H1 (cell line): Measurements from ENCODE around the gene CADM1. TPM values are rescaled to one million over a fixed set of nuclear protein-coding genes. Genes with fewer than 3 reads are reported as not detected.

Experiments
- CTCF ChIA-PET: fragments of 300-600 bp; sonication (Branson Sonifier 250); formaldehyde crosslinking; loops from one replicate; lab custom pipeline; 2021; ENCODE audit not compliant: partially characterized antibody; lab: Charles Lee
- POLR2A ChIA-PET: fragments of 300-600 bp; sonication (Branson Sonifier 250); formaldehyde crosslinking; loops from one replicate; lab custom pipeline; 2021; ENCODE audit warnings: inconsistent platforms; ENCODE audit not compliant: partially characterized antibody; lab: Charles Lee
- DNase-seq, 2 experiments: peaks; one replicate each; pipeline versions ENCODE4 v3.0.0 to v3.0.0-alpha.2; 2010 to 2022; ENCODE audit warnings: low spot score in 2 of 2, low read depth in 1 of 2, mixed read lengths in 1 of 2
- FAIRE-seq: peaks from 2 replicates; lab custom pipeline; 2011; peaks lifted over from hg19 to GRCh38; lab: Jason Lieb, UNC
- H2AFZ ChIP-seq: 2 replicates; pipeline ENCODE4 v1.8.1; 2012; ENCODE audit warnings: low read length, inconsistent platforms
- H2AK5ac ChIP-seq: 2 replicates; pipeline ENCODE4 v1.6.1; 2013; ENCODE audit warnings: low read depth, low read length
- H2BK120ac ChIP-seq: replicated peaks from 2 replicates; pipeline ENCODE3; 2013; ENCODE audit warnings: low read depth, low read length, inconsistent platforms
- H2BK12ac ChIP-seq: 2 replicates; pipeline ENCODE4 v1.6.1; 2013; ENCODE audit warnings: low read depth, low read length
- H2BK15ac ChIP-seq: 2 replicates; pipeline ENCODE4 v1.6.1; 2013; ENCODE audit warnings: low read length
- H2BK20ac ChIP-seq: 2 replicates; pipeline ENCODE4 v1.6.1; 2013; ENCODE audit warnings: low read length
- H2BK5ac ChIP-seq: 2 replicates; pipeline ENCODE4 v1.6.1; 2013; ENCODE audit warnings: low read depth, low read length
- H3K14ac ChIP-seq: 2 replicates; pipeline ENCODE4 v1.6.1; 2013; ENCODE audit warnings: inconsistent platforms; ENCODE audit not compliant: insufficient read length
- H3K18ac ChIP-seq: 2 replicates; pipeline ENCODE4 v1.6.1; 2013; ENCODE audit warnings: low read length; ENCODE audit errors: extremely low read depth
- H3K23ac ChIP-seq: 2 replicates; pipeline ENCODE4 v1.6.1; 2013; ENCODE audit warnings: inconsistent platforms; ENCODE audit not compliant: insufficient read length
- H3K23me2 ChIP-seq: 2 replicates; pipeline ENCODE4 v1.6.1; 2013; ENCODE audit warnings: low read depth, low read length
- H3K27ac ChIP-seq: 2 replicates; pipeline ENCODE4 v1.6.1; 2011; ENCODE audit warnings: low read depth, low read length, inconsistent platforms
- H3K27me3 ChIP-seq, 4 experiments: replicated peaks in 1 of 4; 1 replicate in 1 of 4; 2 replicates in 3 of 4; pipeline versions ENCODE4 v1.6.1 to v1.8.1; 2011 to 2013; ENCODE audit warnings: low read length in 3 of 4, mild to moderate bottlenecking in 3 of 4, inconsistent platforms in 2 of 4, mixed read lengths in 2 of 4, moderate library complexity in 1 of 4; ENCODE audit not compliant: control insufficient read depth in 3 of 4, insufficient read depth in 3 of 4; ENCODE audit errors: extremely low read depth in 1 of 4
- H3K36me3 ChIP-seq, 4 experiments: 2 replicates each; pipeline versions ENCODE4 v1.6.1 to v1.8.1; 2011 to 2013; ENCODE audit warnings: mild to moderate bottlenecking in 4 of 4, low read length in 3 of 4, moderate library complexity in 2 of 4, control low read depth in 1 of 4, inconsistent platforms in 1 of 4; ENCODE audit not compliant: insufficient read depth in 4 of 4, control insufficient read depth in 2 of 4
- H3K4ac ChIP-seq: replicated peaks from 2 replicates; pipeline ENCODE3; 2013; ENCODE audit warnings: low read length, low read depth, mixed read lengths, inconsistent platforms; ENCODE audit not compliant: insufficient read length
- H3K4me1 ChIP-seq, 4 experiments: replicated peaks in 1 of 4; 1 replicate in 1 of 4; 2 replicates in 3 of 4; pipeline versions ENCODE4 v1.6.1 to v1.8.1; 2011 to 2013; ENCODE audit warnings: low read length in 3 of 4, inconsistent platforms in 2 of 4, mixed read lengths in 1 of 4; ENCODE audit not compliant: insufficient read depth in 4 of 4, control insufficient read depth in 3 of 4
- H3K4me2 ChIP-seq, 2 experiments: 2 replicates each; pipeline versions ENCODE4 v1.6.1 to v1.8.1; 2011 to 2013; ENCODE audit warnings: low read depth in 2 of 2, low read length in 2 of 2, control low read depth in 1 of 2, inconsistent platforms in 1 of 2, mild to moderate bottlenecking in 1 of 2; ENCODE audit not compliant: insufficient read depth in 1 of 2
- H3K4me3 ChIP-seq, 4 experiments: fragments of 200-600, 300-600 bp in 1 of 4; sonication (generic), shearing (Covaris generic), sonication (Bioruptor Twin) in 1 of 4; 2 replicates each; pipeline versions ENCODE4 v1.5.1 to v1.8.1; 2011 to 2016; ENCODE audit warnings: low read length in 4 of 4, low read depth in 3 of 4, control low read depth in 2 of 4, inconsistent platforms in 2 of 4, mild to moderate bottlenecking in 2 of 4, mixed read lengths in 1 of 4, moderate library complexity in 1 of 4; ENCODE audit not compliant: insufficient read depth in 2 of 4; ENCODE audit errors: extremely low read depth in 1 of 4
- H3K56ac ChIP-seq: replicated peaks from 2 replicates; pipeline ENCODE3; 2013; ENCODE audit warnings: low read depth, mild to moderate bottlenecking, mixed read lengths, low read length, inconsistent platforms; ENCODE audit not compliant: insufficient read length
- H3K79me1 ChIP-seq: 2 replicates; pipeline ENCODE4 v1.6.1; 2013; ENCODE audit warnings: low read depth, low read length, control low read depth
- H3K79me2 ChIP-seq, 2 experiments: 2 replicates each; pipeline versions ENCODE4 v1.6.1 to v1.8.1; 2012 to 2013; ENCODE audit warnings: low read length in 2 of 2, mild to moderate bottlenecking in 2 of 2, inconsistent platforms in 1 of 2; ENCODE audit not compliant: insufficient read depth in 2 of 2, control insufficient read depth in 1 of 2
- H3K9ac ChIP-seq, 4 experiments: replicated peaks in 1 of 4; 1 replicate in 1 of 4; 2 replicates in 3 of 4; pipeline versions ENCODE4 v1.6.1 to v1.8.1; 2011 to 2013; ENCODE audit warnings: low read depth in 3 of 4, low read length in 3 of 4, control low read depth in 2 of 4, mild to moderate bottlenecking in 2 of 4, moderate library complexity in 2 of 4, inconsistent platforms in 1 of 4; ENCODE audit errors: extremely low read depth in 1 of 4
- H3K9me3 ChIP-seq, 2 experiments: 2 replicates each; pipeline versions ENCODE4 v1.6.1 to v1.8.1; 2012 to 2013; ENCODE audit warnings: mild to moderate bottlenecking in 2 of 2, moderate library complexity in 2 of 2, control low read depth in 1 of 2, inconsistent platforms in 1 of 2, low read depth in 1 of 2, low read length in 1 of 2, mixed read lengths in 1 of 2; ENCODE audit not compliant: insufficient read depth in 2 of 2
- H4K20me1 ChIP-seq, 2 experiments: replicated peaks in 1 of 2; 2 replicates each; pipeline versions ENCODE3 to v1.8.1; 2011 to 2013; ENCODE audit warnings: inconsistent platforms in 2 of 2, low read length in 2 of 2, mild to moderate bottlenecking in 1 of 2; ENCODE audit not compliant: insufficient read depth in 2 of 2, control insufficient read depth in 1 of 2
- H4K5ac ChIP-seq: 2 replicates; pipeline ENCODE4 v1.6.1; 2013; ENCODE audit warnings: low read length, low read depth, mixed read lengths, inconsistent platforms; ENCODE audit not compliant: insufficient read length
- H4K8ac ChIP-seq: 2 replicates; pipeline ENCODE4 v1.8.0; 2013; ENCODE audit warnings: mild to moderate bottlenecking, moderate library complexity, low read length, inconsistent platforms; ENCODE audit not compliant: insufficient read depth; ENCODE audit errors: extremely low read depth
- H4K91ac ChIP-seq: replicated peaks from 2 replicates; pipeline ENCODE3; 2013; ENCODE audit warnings: low read length, mixed read lengths, inconsistent platforms; ENCODE audit not compliant: insufficient read length
- HDAC6 ChIP-seq: IDR thresholded peaks from one replicate; pipeline ENCODE4 v1.7.1; 2012; ENCODE audit warnings: low read depth, mild to moderate bottlenecking, inconsistent platforms, low read length, moderate library complexity
- RAD21 ChIP-seq, 2 experiments: IDR thresholded peaks in 1 of 2; conservative IDR thresholded peaks in 1 of 2; 2 replicates each; pipeline ENCODE4 v1.6.1; 2011; ENCODE audit warnings: low read depth in 2 of 2, low read length in 2 of 2, improper control_type of control experiment in 1 of 2, inconsistent platforms in 1 of 2, mild to moderate bottlenecking in 1 of 2, moderate library complexity in 1 of 2
- SIX5 ChIP-seq: IDR thresholded peaks from 2 replicates; pipeline ENCODE4 v1.6.1; 2011; ENCODE audit warnings: mild to moderate bottlenecking, low read depth, low read length
- WGBS, 2 experiments: shearing (Covaris generic) in 1 of 2; methylation state at CpG; one replicate each; pipeline versions ENCODE4 v1.1.6 to v1.1.7; 2013 to 2015; ENCODE audit warnings: low lambda C conversion rate in 2 of 2, mixed read lengths in 2 of 2, inconsistent platforms in 1 of 2, low coverage in 1 of 2, missing lambda C conversion rate in 1 of 2; ENCODE audit not compliant: insufficient replicate concordance in 2 of 2, insufficient coverage in 1 of 2, insufficient read length in 1 of 2; ENCODE audit errors: extremely low coverage in 1 of 2, missing lambda C conversion rate in 1 of 2; 5-methylcytosine and 5-hydroxymethylcytosine counted together
- polyA plus RNA-seq, 7 experiments: library from polyadenylated mRNA; depleted of rRNA in 3 of 7; stranded (reverse) in 5 of 7; unstranded in 2 of 7; fragments of >200 nt in 5 of 7; fragments of 200-250 nt in 2 of 7; gene quantifications; 1 replicate in 5 of 7; 2 replicates in 1 of 7; 4 replicates in 1 of 7; pipeline versions ENCODE4 v1.2.1 to v1.2.3, GENCODE V29; 2011 to 2013; ENCODE audit warnings: missing spikeins in 2 of 7, mixed read lengths in 2 of 7
- total RNA-seq: library from RNA; stranded (reverse); fragmentation: NEBNext Ultra II Directional; extraction: Animal tissue kit (Norgen Biotek cat#: 25700); gene quantifications from 2 replicates; pipeline ENCODE4 v1.2.1, GENCODE V29; 2021
- TF ChIP-seq, protein P1 (sequence below), 3 experiments: IDR thresholded peaks; 1 replicate in 2 of 3; 2 replicates in 1 of 3; pipeline versions ENCODE4 v1.5.1 to v1.6.1; 2011; ENCODE audit warnings: low read length in 3 of 3, mild to moderate bottlenecking in 3 of 3, inconsistent platforms in 2 of 3, low read depth in 1 of 3, moderate library complexity in 1 of 3; ENCODE audit not compliant: insufficient read depth in 1 of 3; ENCODE audit errors: control extremely low read depth in 1 of 3

Gene CADM1
- total and polyA plus RNA-seq, 2 of the 8 experiments (the other 6 are each of a cell fraction or from before 2014, with no cell fraction given), result 8.3 to 25.3 TPM

DNA sequence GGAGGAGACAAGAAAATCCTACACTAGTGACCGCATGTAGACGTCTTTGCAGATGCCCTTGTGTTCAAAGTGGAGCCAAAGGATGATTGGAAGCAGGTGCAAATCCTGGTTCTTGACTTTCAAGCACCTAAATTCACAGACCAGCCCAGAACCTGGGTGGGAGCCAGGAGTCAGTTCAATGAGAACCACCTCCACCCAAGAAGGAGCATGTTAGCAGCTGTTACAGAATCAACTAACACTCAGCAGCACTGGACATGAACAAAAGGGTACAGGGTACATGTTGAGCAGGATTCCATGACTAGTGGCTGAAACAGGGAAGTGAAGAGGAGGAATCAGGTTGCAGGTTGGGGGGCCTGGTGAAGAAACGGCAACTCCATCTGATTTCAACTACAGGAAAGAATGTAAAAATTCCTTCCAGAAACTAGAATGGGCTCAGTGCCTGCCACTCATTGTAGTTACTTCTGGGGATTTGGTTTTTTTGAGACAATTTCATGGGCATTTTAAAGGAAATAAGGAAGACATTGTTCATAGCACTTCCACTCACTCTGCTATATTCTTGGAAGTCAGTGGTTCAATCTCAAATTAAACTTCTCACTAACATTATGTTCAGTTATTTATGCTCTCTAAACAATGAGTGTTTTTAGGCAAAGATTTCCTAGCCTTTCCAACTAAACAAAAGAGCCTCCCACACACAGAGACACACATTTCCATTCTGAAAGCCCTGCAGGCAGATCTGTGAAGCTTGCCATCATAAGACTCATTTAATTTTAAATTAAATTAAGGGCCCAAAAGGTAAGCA lies 173.3 kb downstream of the CADM1 start:
- ChIA-PET POLR2A (no interaction called here), CTCF (interaction anchor here (0.6 to 1.6 kb wide), 6 partner anchors 22 to 1293 kb away, joined by 3 to 4 read pairs (median 3); no protein-coding TSS in a partner anchor)
- no peak overlapping the region for H2BK5ac ChIP-seq

More for the DNA sequence above, 173.3 kb downstream of the CADM1 start:
- Histone ChIP-seq H2BK20ac (no peak overlapping the region), H3K27ac (no peak overlapping the region), H2AK5ac (no peak overlapping the region), H2BK12ac (no peak overlapping the region), H3K4me3 (no peak overlapping the region), H2BK15ac (no peak overlapping the region), H3K23ac (no peak overlapping the region), H3K14ac (no peak overlapping the region), H2AFZ (no peak overlapping the region), H4K5ac (no peak overlapping the region), H3K79me1 (no peaks in the 10 kb centered on the region; the same call in 1 of the 2 replicates), H3K4me1 (peaks cover 0 to 5% (median 0%) of the 10 kb centered on the region in 4 experiments; a peak in 1 of 7 replicates), H2BK120ac (no peak overlapping the region), H3K18ac (no peak overlapping the region), H3K9me3 (no peaks in the 10 kb centered on the region), H3K79me2 (no peaks in the 10 kb centered on the region), H4K20me1 (no peaks in the 10 kb centered on the region), H3K4me2 (no peak overlapping the region), H4K91ac (no peak overlapping the region), H3K56ac (no peak overlapping the region), H3K36me3 (no peaks in the 10 kb centered on the region), H3K27me3 (no peaks in the 10 kb centered on the region), H3K4ac (no peak overlapping the region), H4K8ac (no peak overlapping the region), H3K9ac (no peak overlapping the region), H3K23me2 (no peaks in the 10 kb centered on the region)
- WGBS, 2 experiments, result 89% methylated on average over 3 of the region's 3 CpGs; no CpG with 5 or more reads in 1 of the 2 experiments
- TF ChIP-seq, protein P1, sequence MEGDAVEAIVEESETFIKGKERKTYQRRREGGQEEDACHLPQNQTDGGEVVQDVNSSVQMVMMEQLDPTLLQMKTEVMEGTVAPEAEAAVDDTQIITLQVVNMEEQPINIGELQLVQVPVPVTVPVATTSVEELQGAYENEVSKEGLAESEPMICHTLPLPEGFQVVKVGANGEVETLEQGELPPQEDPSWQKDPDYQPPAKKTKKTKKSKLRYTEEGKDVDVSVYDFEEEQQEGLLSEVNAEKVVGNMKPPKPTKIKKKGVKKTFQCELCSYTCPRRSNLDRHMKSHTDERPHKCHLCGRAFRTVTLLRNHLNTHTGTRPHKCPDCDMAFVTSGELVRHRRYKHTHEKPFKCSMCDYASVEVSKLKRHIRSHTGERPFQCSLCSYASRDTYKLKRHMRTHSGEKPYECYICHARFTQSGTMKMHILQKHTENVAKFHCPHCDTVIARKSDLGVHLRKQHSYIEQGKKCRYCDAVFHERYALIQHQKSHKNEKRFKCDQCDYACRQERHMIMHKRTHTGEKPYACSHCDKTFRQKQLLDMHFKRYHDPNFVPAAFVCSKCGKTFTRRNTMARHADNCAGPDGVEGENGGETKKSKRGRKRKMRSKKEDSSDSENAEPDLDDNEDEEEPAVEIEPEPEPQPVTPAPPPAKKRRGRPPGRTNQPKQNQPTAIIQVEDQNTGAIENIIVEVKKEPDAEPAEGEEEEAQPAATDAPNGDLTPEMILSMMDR (IDR thresholded peaks at IDR 0.05; ENCODE audit: control extremely low read depth in 1 of 3, insufficient read depth in 1 of 3, low read depth in 1 of 3, low read length in 3 of 3), result peak in 2 of 3 experiments; percentile 1 to 22; a peak in 1 of 4 replicates
- TF ChIP-seq HDAC6, result no peak
- TF ChIP-seq SIX5, result no peak
- TF ChIP-seq RAD21 (IDR thresholded peaks at IDR 0.05 in 1 of 2, conservative IDR thresholded peaks at IDR 0.05 in 1 of 2; ENCODE audit: low read depth in 2 of 2, low read length in 2 of 2), result peak in 1 of 2 experiments; percentile 11; a peak in 1 of 4 replicates
- no peak for FAIRE-seq
- no peak for DNase-seq
